ENCODE measurements around the gene IL12RB1. TPM values are rescaled to one million over a fixed set of nuclear protein-coding genes. Genes with fewer than 3 reads are reported as not detected.
A peak's percentile ranks its signal among the peaks of the same experiment; 100 is the strongest.
"Not testable (repeated sequence)": the region's sequence is repeated elsewhere in the genome, so short reads cannot be mapped to it uniquely, and the experiment has no call there.

Gene IL12RB1
- total and polyA plus RNA-seq, 2 experiments from 2014 or later = not detected

DNA sequence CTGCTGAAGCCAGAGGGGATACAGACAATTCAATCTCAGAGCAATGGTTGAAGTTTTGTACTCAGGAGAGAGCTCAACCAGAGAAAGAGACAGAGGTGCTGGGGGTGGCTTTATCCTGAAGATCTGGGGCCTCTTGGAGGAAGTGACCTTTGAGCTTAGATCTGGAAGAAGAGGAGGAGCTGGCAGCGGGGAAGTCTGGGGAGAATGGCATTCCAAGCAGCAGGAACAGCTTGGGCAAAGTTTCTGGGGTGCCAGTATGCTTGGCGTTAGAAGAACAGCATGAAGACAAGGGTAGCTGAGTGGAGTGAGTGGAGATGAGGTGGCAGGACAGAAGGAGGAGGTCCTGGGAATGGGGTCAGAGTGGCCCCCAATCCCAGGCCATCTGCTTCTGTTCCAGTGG lies 22.2 kb upstream of the IL12RB1 start:
- H3K27me3 ChIP-seq = no peaks in the 10 kb centered on the region
- no peaks in the 10 kb centered on the region for H3K9me3 ChIP-seq (ENCODE audit: low read depth)
- peaks cover 18% of the 10 kb centered on the region for H3K4me1 ChIP-seq (ENCODE audit: insufficient read depth)
- no peak overlapping the region for H3K4me3 ChIP-seq
- DNase-seq (ENCODE audit: low spot score) = peak; percentile 57
- WGBS (ENCODE audit: low lambda C conversion rate, missing lambda C conversion rate) = 53% methylated on average over 2 of the region's 2 CpGs
- H3K4me2 ChIP-seq = peak overlapping the region; percentile 98
- H3K36me3 ChIP-seq (replicated peaks; ENCODE audit: insufficient read depth, low read depth) = no peaks in the 10 kb centered on the region
- no peaks in the 10 kb centered on the region for H3K9me2 ChIP-seq (replicated peaks; ENCODE audit: insufficient read depth)
- H3K79me2 ChIP-seq = peaks cover 3% of the 10 kb centered on the region
- TF ChIP-seq EZH2phosphoT487 (IDR thresholded peaks at IDR 0.05; ENCODE audit: low read depth, severe bottlenecking, unreplicated experiment) (no peak), EZH2 (IDR thresholded peaks at IDR 0.05; ENCODE audit: borderline replicate concordance) (no peak), CTCF (IDR thresholded peaks at IDR 0.05; ENCODE audit: poor library complexity) (no peak)
- H3K27ac ChIP-seq = peak overlapping the region; percentile 96
- no peaks in the 10 kb centered on the region for H4K20me1 ChIP-seq (ENCODE audit: insufficient read depth, poor library complexity, severe bottlenecking)
- no peak overlapping the region for H2AFZ ChIP-seq

DNA sequence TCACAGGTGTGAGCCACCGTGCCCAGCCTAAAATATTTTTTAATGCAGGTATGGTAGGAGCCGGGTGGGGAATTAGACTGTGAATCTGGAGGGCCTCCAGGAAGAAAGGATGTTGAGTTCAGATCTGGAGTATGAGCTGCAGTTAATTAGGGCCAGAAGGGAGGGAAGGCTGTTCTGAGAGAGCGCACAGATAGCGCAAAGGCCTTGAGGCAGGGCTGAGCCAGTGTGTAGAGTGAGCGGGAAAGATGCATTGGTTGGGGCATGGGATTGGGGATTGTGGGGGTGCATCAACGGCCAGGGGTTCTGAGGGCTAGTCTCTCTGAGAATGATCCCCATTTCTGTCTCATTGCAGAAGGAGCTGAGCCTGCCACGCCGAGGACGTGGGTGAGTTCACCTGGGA lies 20.5 kb upstream of the IL12RB1 start:
- Histone ChIP-seq H3K36me3 (replicated peaks; ENCODE audit: insufficient read depth, low read depth) (no peaks in the 10 kb centered on the region), H3K9me2 (replicated peaks; ENCODE audit: insufficient read depth) (no peaks in the 10 kb centered on the region), H3K4me3 (no peak overlapping the region), H3K27me3 (no peaks in the 10 kb centered on the region), H3K4me1 (ENCODE audit: insufficient read depth) (peaks cover 21% of the 10 kb centered on the region), H2AFZ (no peak overlapping the region), H3K4me2 (no peak overlapping the region), H4K20me1 (ENCODE audit: insufficient read depth, poor library complexity, severe bottlenecking) (no peaks in the 10 kb centered on the region), H3K79me2 (peaks cover 3% of the 10 kb centered on the region), H3K27ac (no peak overlapping the region), H3K9me3 (ENCODE audit: low read depth) (no peaks in the 10 kb centered on the region)
- 91% methylated on average over 9 of the region's 9 CpGs for WGBS (ENCODE audit: low lambda C conversion rate, missing lambda C conversion rate)
- TF ChIP-seq CTCF (IDR thresholded peaks at IDR 0.05; ENCODE audit: poor library complexity) (no peak), EZH2phosphoT487 (IDR thresholded peaks at IDR 0.05; ENCODE audit: low read depth, severe bottlenecking, unreplicated experiment) (no peak), EZH2 (IDR thresholded peaks at IDR 0.05; ENCODE audit: borderline replicate concordance) (no peak)
- DNase-seq (ENCODE audit: low spot score) = no peak

- not testable (repeated sequence) for H3K4me2 ChIP-seq; H3K36me3 ChIP-seq (replicated peaks; ENCODE audit: insufficient read depth, low read depth); DNase-seq (ENCODE audit: low spot score); H3K27ac ChIP-seq; H4K20me1 ChIP-seq (ENCODE audit: insufficient read depth, poor library complexity, severe bottlenecking); H3K79me2 ChIP-seq; H3K27me3 ChIP-seq; H2AFZ ChIP-seq; H3K9me3 ChIP-seq (ENCODE audit: low read depth); H3K4me3 ChIP-seq; H3K9me2 ChIP-seq (replicated peaks; ENCODE audit: insufficient read depth)
- H3K4me1 ChIP-seq (ENCODE audit: insufficient read depth) = peaks cover 21% of the 10 kb centered on the region
- 90% methylated on average over 7 of the region's 7 CpGs for WGBS (ENCODE audit: low lambda C conversion rate, missing lambda C conversion rate)
Observed at GRCh38 chr19:18105259-18105658, 18.5 kb upstream of the IL12RB1 start.

GRCh38 chr19:18104793-18105131 lies 18.0 kb upstream of the IL12RB1 start:
- 71% methylated on average over 5 of the region's 5 CpGs for WGBS (ENCODE audit: low lambda C conversion rate, missing lambda C conversion rate)
- no peak for DNase-seq (ENCODE audit: low spot score)
- Histone ChIP-seq H4K20me1 (ENCODE audit: insufficient read depth, poor library complexity, severe bottlenecking) (no peaks in the 10 kb centered on the region), H3K9me3 (ENCODE audit: low read depth) (no peaks in the 10 kb centered on the region), H3K9me2 (replicated peaks; ENCODE audit: insufficient read depth) (no peaks in the 10 kb centered on the region), H3K4me1 (ENCODE audit: insufficient read depth) (peaks cover 21% of the 10 kb centered on the region), H2AFZ (peak overlapping the region; percentile 25), H3K4me2 (peak overlapping the region; percentile 78), H3K79me2 (no peaks in the 10 kb centered on the region), H3K36me3 (replicated peaks; ENCODE audit: insufficient read depth, low read depth) (no peaks in the 10 kb centered on the region), H3K4me3 (peak overlapping the region; percentile 18), H3K27me3 (peaks cover 9% of the 10 kb centered on the region), H3K27ac (peak overlapping the region; percentile 40)
- no peak for TF ChIP-seq CTCF (IDR thresholded peaks at IDR 0.05; ENCODE audit: poor library complexity)
- TF ChIP-seq EZH2 (IDR thresholded peaks at IDR 0.05; ENCODE audit: borderline replicate concordance) = no peak
- no peak for TF ChIP-seq EZH2phosphoT487 (IDR thresholded peaks at IDR 0.05; ENCODE audit: low read depth, severe bottlenecking, unreplicated experiment)

Measured in hepatocyte (in vitro differentiated cells).